Urinary bladder (tissue), 4 donors: ENCODE measurements around the gene RPS6KA6. TPM values are rescaled to one million over a fixed set of nuclear protein-coding genes. Genes with fewer than 3 reads are reported as not detected.

Experiments
- DNase-seq: peaks from one replicate; pipeline ENCODE4 v3.0.0-alpha.2; 2015; ENCODE audit errors: extremely low spot score
- H3K27ac ChIP-seq: one replicate; pipeline ENCODE4 v1.5.1; 2013; ENCODE audit warnings: low read depth, mild to moderate bottlenecking, moderate library complexity
- H3K36me3 ChIP-seq: one replicate; pipeline ENCODE4 v1.6.1; 2013; ENCODE audit warnings: mild to moderate bottlenecking, moderate library complexity; ENCODE audit not compliant: insufficient read depth
- H3K4me1 ChIP-seq: one replicate; pipeline ENCODE4 v1.6.1; 2013; ENCODE audit warnings: mild to moderate bottlenecking, moderate library complexity; ENCODE audit not compliant: insufficient read depth
- H3K4me3 ChIP-seq: one replicate; pipeline ENCODE4 v1.5.1; 2013; ENCODE audit warnings: low read depth, low read length
- WGBS: extraction: QIAGEN DNeasy Blood & Tissue Kit; methylation state at CpG from one replicate; pipeline ENCODE4 v1.1.7; 2013; 5-methylcytosine and 5-hydroxymethylcytosine counted together
- polyA plus RNA-seq: library from polyadenylated mRNA; stranded (reverse); fragments of 200-250 nt; gene quantifications from one replicate; pipeline ENCODE4 v1.2.3, GENCODE V29; 2013
- small RNA-seq: library from RNA; depleted of rRNA; stranded (forward); fragments of <200 nt; gene quantifications from one replicate; pipeline ENCODE3, GENCODE V24; 2014
- total RNA-seq: library from RNA; depleted of rRNA; stranded (reverse); fragments of >200 nt; gene quantifications from one replicate; pipeline ENCODE4 v1.2.3, GENCODE V29; 2014
- donor health status: healthy with polysubstance abuse.
- donor health status: healthy.

The RPS6KA6 gene
- total and polyA plus RNA-seq, 2 donors = 1.4 to 9.6 TPM

GRCh38 chrX:84044051-84044450, 143.9 kb downstream of the RPS6KA6 start:
- DNase-seq = no peak
- H3K4me1 ChIP-seq = no peaks in the 10 kb centered on the region
- no peaks in the 10 kb centered on the region for H3K36me3 ChIP-seq
- 73% methylated on average over 4 of the region's 4 CpGs for WGBS
- H3K27ac ChIP-seq = no peak overlapping the region
- H3K4me3 ChIP-seq = no peak overlapping the region

Small RNA genes within 50 kb of the gene (small RNA-seq; reads per million reads assigned to genes)
- not detected for gene MIR548I4
